Esophagus squamous epithelium (tissue), 5 donors: ENCODE data around the gene HMCN2. TPM values are rescaled to one million over a fixed set of nuclear protein-coding genes. Genes with fewer than 3 reads are reported as not detected.
"Not testable (repeated sequence)": the region's sequence is repeated elsewhere in the genome, so short reads cannot be mapped to it uniquely, and the experiment has no call there.

Experiments
- DNase-seq: peaks from one replicate; lab custom pipeline; 2025; lab: John Stamatoyannopoulos, UW
- H3K27ac ChIP-seq, 4 donors: fragments of 200-600 bp; sonication (generic); one replicate each; pipeline ENCODE4 v1.5.1; 2016 to 2019; ENCODE audit warnings: mild to moderate bottlenecking in 1 of 4
- H3K27me3 ChIP-seq, 4 donors: fragments of 200-600 bp; sonication (generic); 1 replicate in 3 of 4; 2 replicates in 1 of 4; pipeline versions ENCODE4 v1.5.1 to v1.6.0; 2017 to 2021; ENCODE audit warnings: antibody characterized with exemption in 1 of 4
- H3K36me3 ChIP-seq, 3 donors: fragments of 200-600 bp; sonication (generic); one replicate each; pipeline ENCODE4 v1.5.1; 2016 to 2019
- H3K4me1 ChIP-seq, 3 donors: fragments of 200-600 bp; sonication (generic); one replicate each; pipeline ENCODE4 v1.5.1; 2017 to 2019
- H3K4me3 ChIP-seq, 4 donors: fragments of 200-600 bp; sonication (generic); 1 replicate in 3 of 4; 2 replicates in 1 of 4; pipeline ENCODE4 v1.5.1; 2016 to 2019; ENCODE audit warnings: mild to moderate bottlenecking in 2 of 4, moderate library complexity in 1 of 4
- H3K9me3 ChIP-seq, 3 donors: fragments of 200-600 bp; sonication (generic); one replicate each; pipeline ENCODE4 v1.5.1; 2016 to 2019
- POLR2A ChIP-seq, 4 donors: fragments of 450-650 bp; IDR thresholded peaks; one replicate each; pipeline ENCODE4 v1.6.1; 2017; ENCODE audit warnings: antibody characterized with exemption in 4 of 4, mild to moderate bottlenecking in 4 of 4, moderate library complexity in 3 of 4
- WGBS, 2 donors: methylation state at CpG; one replicate each; pipeline ENCODE4 v1.1.5; 2018; 5-methylcytosine and 5-hydroxymethylcytosine counted together
- intact Hi-C: fragments of 100-400 bp; cut with DNase I; formaldehyde crosslinking; loops from one replicate; pipeline ENCODE4 v1.15.0; 2022
- total RNA-seq, 4 donors: library from RNA; depleted of rRNA; stranded (reverse); fragments of >200 nt; gene quantifications; one replicate each; pipeline ENCODE4 v1.1.0, GENCODE V29; 2016
- TF ChIP-seq, protein P1 (sequence below), 6 experiments: fragments of 450-650 bp in 4 of 6; fragments of 200-600 bp in 2 of 6; sonication (generic) in 2 of 6; IDR thresholded peaks; one replicate each; pipeline ENCODE4 v1.5.1; 2016 to 2019; ENCODE audit warnings: antibody characterized with exemption in 6 of 6, mild to moderate bottlenecking in 4 of 6, moderate library complexity in 4 of 6
- donor health status: DM: yes; HTN: yes; CAD: no.

HMCN2 gene
- total RNA-seq, 4 donors from 2014 or later: 0.53 to 4.8 (median 0.78) TPM

DNA sequence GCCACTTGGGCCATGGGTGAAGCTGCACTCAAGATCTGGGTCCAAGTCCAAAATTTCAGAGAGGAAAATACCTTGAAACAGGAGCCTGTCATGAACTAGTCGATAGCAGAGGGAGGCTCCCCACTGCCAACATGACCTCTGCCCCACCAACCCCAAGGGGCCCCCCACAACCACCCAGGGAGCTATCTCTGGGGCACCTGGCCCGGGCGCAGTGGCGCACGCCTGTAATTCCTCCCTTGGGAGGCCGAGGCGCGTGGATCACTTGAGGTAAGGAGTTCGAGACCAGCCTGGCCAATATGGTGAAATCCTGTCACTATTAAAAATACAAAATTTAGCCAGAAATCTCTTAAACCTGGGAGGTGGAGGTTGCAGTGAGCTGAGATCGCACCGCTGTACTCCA lies 20.1 kb upstream of the HMCN2 start:
- WGBS, 2 donors: 95 to 100% methylated on average over 3 to 5 of the region's 11 CpGs
- Histone ChIP-seq H3K27ac (no peak overlapping the region), H3K9me3 (no peaks in the 10 kb centered on the region), H3K4me1 (peaks cover 0 to 19% (median 6%) of the 10 kb centered on the region in 3 donors), H3K27me3 (peaks cover 0 to 6% (median 0%) of the 10 kb centered on the region in 4 donors), H3K4me3 (no peak overlapping the region), H3K36me3 (no peaks in the 10 kb centered on the region)
- TF ChIP-seq, protein P1, sequence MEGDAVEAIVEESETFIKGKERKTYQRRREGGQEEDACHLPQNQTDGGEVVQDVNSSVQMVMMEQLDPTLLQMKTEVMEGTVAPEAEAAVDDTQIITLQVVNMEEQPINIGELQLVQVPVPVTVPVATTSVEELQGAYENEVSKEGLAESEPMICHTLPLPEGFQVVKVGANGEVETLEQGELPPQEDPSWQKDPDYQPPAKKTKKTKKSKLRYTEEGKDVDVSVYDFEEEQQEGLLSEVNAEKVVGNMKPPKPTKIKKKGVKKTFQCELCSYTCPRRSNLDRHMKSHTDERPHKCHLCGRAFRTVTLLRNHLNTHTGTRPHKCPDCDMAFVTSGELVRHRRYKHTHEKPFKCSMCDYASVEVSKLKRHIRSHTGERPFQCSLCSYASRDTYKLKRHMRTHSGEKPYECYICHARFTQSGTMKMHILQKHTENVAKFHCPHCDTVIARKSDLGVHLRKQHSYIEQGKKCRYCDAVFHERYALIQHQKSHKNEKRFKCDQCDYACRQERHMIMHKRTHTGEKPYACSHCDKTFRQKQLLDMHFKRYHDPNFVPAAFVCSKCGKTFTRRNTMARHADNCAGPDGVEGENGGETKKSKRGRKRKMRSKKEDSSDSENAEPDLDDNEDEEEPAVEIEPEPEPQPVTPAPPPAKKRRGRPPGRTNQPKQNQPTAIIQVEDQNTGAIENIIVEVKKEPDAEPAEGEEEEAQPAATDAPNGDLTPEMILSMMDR (IDR thresholded peaks at IDR 0.05): no peak
- no peak for TF ChIP-seq POLR2A (IDR thresholded peaks at IDR 0.05)
- DNase-seq: no peak
- intact Hi-C loops: no loop called here

DNA sequence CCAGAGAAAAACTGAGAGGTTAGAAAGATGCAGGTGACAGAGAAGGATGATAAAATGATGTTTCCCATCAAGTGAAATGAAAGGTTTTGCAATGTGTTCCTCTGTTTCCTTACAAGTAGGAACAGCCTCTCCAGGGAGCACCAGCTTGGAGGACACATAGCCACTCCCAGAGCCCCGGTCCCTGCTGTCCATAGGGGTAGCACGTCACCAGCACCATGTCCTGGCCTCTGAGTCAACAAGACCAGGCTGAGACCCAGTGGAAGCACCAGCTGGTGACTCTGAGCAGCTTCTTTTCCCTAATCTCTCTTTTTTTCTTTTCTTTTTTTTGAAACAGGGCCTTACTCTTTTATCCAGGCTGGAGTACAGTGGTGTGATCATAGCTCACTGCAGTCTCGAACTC lies 19.4 kb upstream of the HMCN2 start:
- no peak overlapping the region for H3K27ac ChIP-seq
- H3K9me3 ChIP-seq: no peaks in the 10 kb centered on the region
- 84 to 89% methylated on average over 3 of the region's 3 CpGs for WGBS, 2 donors
- no peak overlapping the region for H3K4me3 ChIP-seq
- no peak for DNase-seq
- peaks cover 0 to 13% (median under 1%) of the 10 kb centered on the region in 3 donors for H3K4me1 ChIP-seq
- no peak for TF ChIP-seq POLR2A (IDR thresholded peaks at IDR 0.05)
- H3K27me3 ChIP-seq: peaks cover 0 to 10% (median 0%) of the 10 kb centered on the region in 4 donors
- intact Hi-C loops: no loop called here
- no peaks in the 10 kb centered on the region for H3K36me3 ChIP-seq

DNA sequence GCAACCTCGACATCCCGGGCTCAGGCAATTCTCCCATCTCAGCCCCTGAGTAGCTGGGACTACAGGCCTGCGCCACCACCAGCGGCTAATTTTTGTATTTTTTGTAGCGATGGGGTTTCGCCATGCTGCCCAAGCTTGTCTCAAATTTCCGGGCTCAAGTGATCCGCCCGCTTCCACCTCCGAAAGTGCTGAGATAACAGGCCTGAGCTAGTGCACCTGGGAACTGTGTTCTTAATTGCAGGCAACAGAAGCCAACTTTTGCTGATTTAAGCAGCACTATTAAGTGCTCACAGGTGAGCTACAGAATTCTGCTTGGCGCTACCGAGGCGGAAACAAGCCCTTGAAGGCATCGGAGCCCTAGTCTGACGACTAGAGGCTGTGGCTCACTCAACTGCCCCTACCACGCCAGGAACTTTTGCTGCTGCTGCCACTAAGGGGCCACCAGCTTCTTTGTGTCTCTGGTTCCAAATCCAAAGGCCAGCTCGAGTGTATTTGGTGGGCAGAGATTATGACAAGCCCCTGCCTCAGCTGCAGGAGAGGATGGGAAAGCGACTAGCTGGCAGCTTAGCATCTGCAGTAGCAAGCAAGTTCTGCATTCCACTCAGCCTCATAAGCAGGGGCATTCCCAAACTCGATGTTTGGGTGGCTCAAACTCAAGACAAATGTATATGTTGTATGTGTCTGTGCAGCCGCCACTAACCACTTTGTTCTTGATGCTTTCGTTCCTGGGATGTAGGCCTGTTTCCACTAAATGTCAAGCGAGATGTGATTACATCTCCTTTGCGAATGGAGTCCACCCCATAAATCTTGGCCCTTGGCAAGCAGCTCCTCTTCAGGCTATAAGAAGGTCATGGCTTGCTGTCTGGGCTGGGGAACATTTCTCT lies 10.6 kb upstream of the HMCN2 start:
- Histone ChIP-seq H3K27me3 (peaks cover 0 to 25% (median 0%) of the 10 kb centered on the region in 4 donors), H3K4me1 (no peaks in the 10 kb centered on the region), H3K9me3 (no peaks in the 10 kb centered on the region), H3K36me3 (no peaks in the 10 kb centered on the region), H3K4me3 (no peak overlapping the region), H3K27ac (no peak overlapping the region)
- no peak for DNase-seq
- WGBS, 2 donors: 76 to 78% methylated on average over 8 to 20 of the region's 23 CpGs
- no peak for TF ChIP-seq POLR2A (IDR thresholded peaks at IDR 0.05)
- TF ChIP-seq, protein P1 (IDR thresholded peaks at IDR 0.05): no peak
- intact Hi-C loops: no loop called here

DNA sequence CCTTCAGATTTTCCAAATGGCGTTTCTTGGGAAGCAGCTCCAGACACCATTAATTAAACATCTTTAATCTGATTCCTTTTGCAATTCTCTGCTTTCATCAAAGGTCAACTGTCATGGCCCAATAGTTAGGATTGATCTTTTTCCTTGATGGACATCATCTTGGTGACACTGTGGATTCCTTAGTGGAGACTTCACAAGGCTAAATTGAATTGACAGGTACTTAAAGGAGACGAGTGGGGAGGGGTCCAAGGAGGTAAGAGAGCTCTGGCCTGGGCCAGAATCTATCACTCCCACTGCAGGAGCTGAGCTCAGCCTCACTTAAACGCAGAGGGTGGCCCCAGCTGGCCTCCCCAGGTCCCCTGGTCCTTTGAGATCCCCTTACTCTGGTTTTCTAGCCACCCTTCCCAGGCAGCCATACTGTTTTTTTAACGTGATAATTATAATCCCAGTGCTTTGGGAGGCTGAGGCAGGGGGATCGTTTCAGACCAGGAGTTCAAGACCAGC lies 9.9 kb upstream of the HMCN2 start:
- TF ChIP-seq, protein P1 (IDR thresholded peaks at IDR 0.05): no peak
- TF ChIP-seq POLR2A (IDR thresholded peaks at IDR 0.05): no peak
- peaks cover 0 to 2% (median 0%) of the 10 kb centered on the region in 3 donors for H3K4me1 ChIP-seq
- intact Hi-C loops: no loop called here
- no peaks in the 10 kb centered on the region for H3K36me3 ChIP-seq
- H3K9me3 ChIP-seq: no peaks in the 10 kb centered on the region
- H3K27ac ChIP-seq: no peak overlapping the region
- peaks cover 0 to 30% (median 0%) of the 10 kb centered on the region in 4 donors for H3K27me3 ChIP-seq
- 51 to 64% methylated on average over 5 of the region's 5 CpGs for WGBS, 2 donors
- H3K4me3 ChIP-seq: no peak overlapping the region
- DNase-seq: no peak

DNA sequence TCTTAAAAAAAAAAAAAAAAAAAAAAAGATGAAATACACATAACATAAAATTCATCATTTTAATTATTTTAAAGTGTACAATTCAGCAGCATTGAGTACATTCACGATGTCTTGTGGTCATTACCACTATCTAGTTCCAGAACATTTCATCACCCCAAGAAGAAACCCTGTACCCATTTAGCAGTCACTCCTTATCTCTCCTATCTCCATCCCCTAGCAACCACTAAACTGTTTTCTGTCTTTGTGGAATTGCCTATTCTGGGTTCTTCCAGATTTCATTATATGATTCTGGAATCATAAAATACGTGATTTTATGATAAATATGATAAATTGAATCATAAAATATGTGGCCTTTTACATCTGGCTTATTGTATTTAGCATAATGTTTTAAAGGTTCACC lies 8.9 kb upstream of the HMCN2 start:
- no peak for TF ChIP-seq POLR2A (IDR thresholded peaks at IDR 0.05)
- TF ChIP-seq, protein P1 (IDR thresholded peaks at IDR 0.05): no peak
- WGBS, 2 donors: 66 to 81% methylated on average over 2 of the region's 2 CpGs
- intact Hi-C loops: no loop called here
- no peak for DNase-seq
- Histone ChIP-seq H3K4me1 (peaks cover 0 to 9% (median 0%) of the 10 kb centered on the region in 3 donors), H3K4me3 (no peak overlapping the region), H3K27ac (no peak overlapping the region), H3K27me3 (peaks cover 0 to 32% (median 0%) of the 10 kb centered on the region in 4 donors), H3K36me3 (no peaks in the 10 kb centered on the region), H3K9me3 (no peaks in the 10 kb centered on the region)

DNA sequence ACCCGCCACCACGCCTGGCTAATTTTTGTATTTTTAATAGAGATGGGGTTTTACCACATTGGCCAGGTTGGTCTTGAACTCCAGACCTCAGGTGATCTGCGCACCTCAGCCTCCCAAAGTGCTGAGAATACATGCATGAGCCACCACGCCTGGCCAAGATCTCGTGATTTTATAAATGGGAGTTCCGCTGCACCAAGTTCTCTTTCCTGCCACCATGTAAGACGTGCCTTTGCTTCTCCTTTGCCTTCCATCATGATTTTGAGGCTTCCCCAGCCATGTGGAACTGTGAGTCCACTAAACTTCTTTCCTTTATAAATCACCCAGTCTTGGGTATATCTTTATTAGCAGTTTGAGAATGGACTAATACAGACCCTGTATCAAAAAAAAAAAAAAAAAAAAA lies 7.4 kb upstream of the HMCN2 start:
- H3K9me3 ChIP-seq: not testable (repeated sequence)
- WGBS, 2 donors: 91 to 95% methylated on average over 7 of the region's 7 CpGs

More for the DNA sequence above, 7.4 kb upstream of the HMCN2 start:
- H3K36me3 ChIP-seq, intact Hi-C loops, DNase-seq, H3K27ac ChIP-seq, H3K4me3 ChIP-seq: not testable (repeated sequence)
- H3K4me1 ChIP-seq: peaks cover 0 to 13% (median 0%) of the 10 kb centered on the region in 3 donors
- H3K27me3 ChIP-seq: peaks cover 0 to 47% (median 0%) of the 10 kb centered on the region in 4 donors
